ENCODE data around the gene MAGEB17.
"Not testable (repeated sequence)": the region's sequence is repeated elsewhere in the genome, so short reads cannot be mapped to it uniquely, and the experiment has no call there.

Gene MAGEB17

DNA sequence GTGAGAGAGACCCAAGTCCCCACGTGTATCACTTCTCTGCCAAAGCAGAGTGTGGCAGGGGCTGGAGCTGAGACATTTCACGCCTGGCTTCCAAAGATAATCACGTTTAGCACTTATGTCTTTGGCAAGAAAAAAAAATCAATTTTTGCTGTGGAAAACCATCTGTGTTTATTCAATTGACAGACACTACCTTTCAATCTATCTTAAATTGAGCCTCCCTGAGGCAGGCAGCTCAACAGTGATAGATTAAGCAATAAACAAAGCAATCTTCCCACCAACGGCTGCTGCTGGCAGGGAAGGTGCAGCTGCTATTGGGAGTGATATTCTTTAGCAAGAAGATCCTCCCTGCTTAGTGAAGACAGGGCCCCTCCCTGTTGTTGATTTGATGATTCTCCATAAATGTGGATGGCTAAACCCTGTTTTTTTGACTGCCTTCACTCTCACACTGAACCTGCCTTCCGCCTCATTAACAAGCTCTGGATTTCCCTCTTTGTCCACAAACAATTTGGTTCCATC lies 11.6 kb upstream of the MAGEB17 start:
- DNase-seq (ENCODE audit: low spot score), result no peak
- Histone ChIP-seq H3K27ac (no peak overlapping the region), H3K4me3 (no peak overlapping the region)
- TF ChIP-seq, protein P1, sequence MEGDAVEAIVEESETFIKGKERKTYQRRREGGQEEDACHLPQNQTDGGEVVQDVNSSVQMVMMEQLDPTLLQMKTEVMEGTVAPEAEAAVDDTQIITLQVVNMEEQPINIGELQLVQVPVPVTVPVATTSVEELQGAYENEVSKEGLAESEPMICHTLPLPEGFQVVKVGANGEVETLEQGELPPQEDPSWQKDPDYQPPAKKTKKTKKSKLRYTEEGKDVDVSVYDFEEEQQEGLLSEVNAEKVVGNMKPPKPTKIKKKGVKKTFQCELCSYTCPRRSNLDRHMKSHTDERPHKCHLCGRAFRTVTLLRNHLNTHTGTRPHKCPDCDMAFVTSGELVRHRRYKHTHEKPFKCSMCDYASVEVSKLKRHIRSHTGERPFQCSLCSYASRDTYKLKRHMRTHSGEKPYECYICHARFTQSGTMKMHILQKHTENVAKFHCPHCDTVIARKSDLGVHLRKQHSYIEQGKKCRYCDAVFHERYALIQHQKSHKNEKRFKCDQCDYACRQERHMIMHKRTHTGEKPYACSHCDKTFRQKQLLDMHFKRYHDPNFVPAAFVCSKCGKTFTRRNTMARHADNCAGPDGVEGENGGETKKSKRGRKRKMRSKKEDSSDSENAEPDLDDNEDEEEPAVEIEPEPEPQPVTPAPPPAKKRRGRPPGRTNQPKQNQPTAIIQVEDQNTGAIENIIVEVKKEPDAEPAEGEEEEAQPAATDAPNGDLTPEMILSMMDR (IDR thresholded peaks at IDR 0.05), result no peak

DNA sequence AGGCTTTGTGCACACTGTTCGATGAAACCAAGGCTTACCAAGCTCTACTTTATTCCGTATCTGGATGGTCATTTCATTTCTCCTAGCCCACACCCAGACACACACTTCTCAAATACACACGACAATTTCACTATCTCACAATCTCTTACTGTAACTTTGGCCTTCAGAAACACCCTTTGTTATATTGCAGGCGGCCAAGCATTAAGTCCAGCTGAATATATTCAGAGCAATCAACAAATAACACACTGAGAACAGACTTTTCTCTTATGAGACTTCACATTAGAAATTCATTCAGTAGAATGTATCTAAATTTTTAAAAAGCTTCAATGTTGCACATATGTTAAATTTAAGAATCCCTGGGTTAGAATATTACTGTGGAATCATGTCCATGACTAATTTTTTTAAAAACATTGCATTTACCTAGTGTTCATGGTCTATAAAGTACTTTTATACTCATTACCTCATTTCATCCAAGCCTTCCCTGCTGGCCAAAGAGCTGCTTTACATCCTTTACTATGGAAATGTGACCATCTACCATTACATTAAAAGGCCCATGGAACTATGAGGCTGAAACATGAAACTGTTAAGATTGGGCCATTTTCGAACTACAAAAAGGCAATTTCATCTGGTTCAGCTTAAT lies 10.5 kb upstream of the MAGEB17 start:
- no peak for DNase-seq (ENCODE audit: low spot score)
- H3K27ac ChIP-seq, result no peak overlapping the region
- H3K4me3 ChIP-seq, result no peak overlapping the region
- TF ChIP-seq, protein P1 (IDR thresholded peaks at IDR 0.05), result no peak

DNA sequence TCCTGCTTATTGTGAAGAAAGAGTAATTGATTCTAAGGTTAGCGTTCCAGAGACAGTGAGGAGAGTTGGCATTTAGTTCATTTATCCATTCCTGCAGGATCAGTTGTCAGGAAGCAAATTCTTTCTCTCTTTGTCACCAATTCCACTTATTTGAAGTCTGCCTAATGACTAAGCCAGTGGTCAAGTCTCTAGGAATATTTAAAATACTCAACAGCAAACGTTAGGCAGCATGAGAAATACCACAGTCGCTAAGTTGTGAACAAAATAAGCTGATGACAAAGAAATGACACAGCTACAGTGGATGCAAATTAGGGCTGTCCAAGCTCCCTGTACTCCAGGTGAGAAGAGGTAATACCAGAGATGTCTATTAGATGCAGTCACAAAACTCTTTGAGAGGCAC lies 6.6 kb upstream of the MAGEB17 start:
- TF ChIP-seq, protein P1 (IDR thresholded peaks at IDR 0.05), result no peak
- no peak for DNase-seq (ENCODE audit: low spot score)
- no peak overlapping the region for H3K4me3 ChIP-seq
- no peak overlapping the region for H3K27ac ChIP-seq

DNA sequence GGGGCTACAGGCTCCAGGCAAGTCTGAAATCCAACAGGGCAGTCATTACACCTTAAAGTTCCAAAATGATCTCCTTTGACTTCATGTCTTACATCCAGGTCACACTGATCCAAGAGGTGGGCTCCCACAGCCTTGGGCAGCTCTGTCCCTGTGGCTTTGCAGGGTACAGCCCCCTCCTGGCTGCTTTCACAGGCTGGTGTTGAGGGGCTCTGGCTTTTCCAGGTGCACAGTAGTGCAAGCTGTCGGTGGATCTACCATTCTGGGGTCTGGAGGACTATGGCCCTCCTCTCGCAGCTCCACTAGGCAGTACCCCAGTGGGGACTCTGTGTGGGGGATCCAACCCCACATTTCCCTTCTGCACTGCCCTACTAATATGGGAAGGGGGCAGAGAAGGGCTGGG lies 6.1 kb upstream of the MAGEB17 start:
- DNase-seq (ENCODE audit: low spot score); H3K4me3 ChIP-seq; H3K27ac ChIP-seq: not testable (repeated sequence)

DNA sequence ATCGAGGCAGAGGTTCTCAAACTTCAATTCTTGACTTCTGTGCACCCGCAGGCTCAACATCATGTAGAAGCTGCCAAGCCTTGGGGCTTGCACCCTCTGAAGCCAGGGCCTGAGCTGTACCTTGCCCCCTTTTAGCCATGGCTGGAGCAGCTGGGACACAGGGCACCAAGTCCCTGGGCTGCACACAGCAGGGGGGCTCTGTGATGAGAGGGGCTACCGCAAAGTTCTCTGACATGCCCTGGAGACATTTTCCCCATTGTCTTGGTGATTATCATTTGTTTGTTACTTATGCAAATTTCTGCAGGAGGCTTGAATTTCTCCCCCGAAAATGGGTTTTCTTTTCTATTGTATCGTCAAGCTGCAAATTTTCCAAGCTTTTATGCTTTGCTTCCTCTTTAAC lies 4.9 kb upstream of the MAGEB17 start:
- TF ChIP-seq, protein P1 (IDR thresholded peaks at IDR 0.05), result no peak
- H3K27ac ChIP-seq, result no peak overlapping the region
- H3K4me3 ChIP-seq, result no peak overlapping the region
- no peak for DNase-seq (ENCODE audit: low spot score)

DNA sequence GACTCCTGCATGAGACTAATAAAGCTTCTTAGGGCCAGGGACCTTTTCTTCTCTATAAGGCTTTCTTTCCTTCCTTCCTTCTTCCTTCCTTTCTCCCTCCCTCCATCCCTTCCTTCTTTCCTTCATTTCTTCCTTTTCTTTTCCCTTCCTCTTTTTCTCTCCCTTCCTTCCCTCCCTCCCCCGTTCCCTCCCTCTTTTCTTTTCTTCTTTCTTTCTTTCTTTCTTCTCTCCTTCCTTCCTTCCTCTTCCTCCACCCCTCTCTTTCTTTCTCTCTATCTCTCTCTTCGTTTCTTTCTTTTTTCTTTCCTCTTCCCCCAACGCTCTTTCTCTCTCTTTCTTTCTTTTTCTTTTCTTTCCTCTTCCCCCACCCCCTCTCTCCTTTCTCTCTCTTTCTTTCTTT lies 2.5 kb upstream of the MAGEB17 start:
- no peak overlapping the region for H3K4me3 ChIP-seq
- TF ChIP-seq, protein P1 (IDR thresholded peaks at IDR 0.05), result no peak
- H3K27ac ChIP-seq, result no peak overlapping the region
- DNase-seq (ENCODE audit: low spot score), result no peak

DNA sequence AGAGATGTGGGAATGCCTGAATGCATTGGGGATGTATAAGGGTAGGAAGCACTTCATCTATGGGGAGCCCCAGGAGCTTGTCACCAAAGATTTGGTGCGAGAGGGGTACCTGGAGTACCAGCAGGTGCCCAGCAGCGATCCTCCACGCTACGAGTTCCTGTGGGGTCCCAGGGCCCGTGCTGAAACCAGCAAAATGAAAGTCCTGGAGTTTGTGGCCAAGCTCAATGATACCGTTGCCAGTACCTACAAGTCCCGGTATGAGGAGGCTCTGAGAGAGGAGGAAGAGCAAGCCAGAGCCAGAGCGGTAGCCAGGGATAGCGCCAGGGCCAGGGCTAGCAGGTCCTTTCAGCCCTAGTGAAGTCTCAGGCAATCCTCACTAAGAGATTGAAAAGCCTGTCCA lies 3.8 kb downstream of the MAGEB17 start:
- no peak overlapping the region for H3K27ac ChIP-seq
- no peak overlapping the region for H3K4me3 ChIP-seq
- TF ChIP-seq, protein P1 (IDR thresholded peaks at IDR 0.05), result no peak
- DNase-seq (ENCODE audit: low spot score), result no peak
